A549 (cell line): ENCODE data around the gene PCNP. TPM values are rescaled to one million over a fixed set of nuclear protein-coding genes. Genes with fewer than 3 reads are reported as not detected.

Source experiments
- ATAC-seq, 2 experiments: fragments of 200-7000 bp in 1 of 2; fragments of >200 bp in 1 of 2; cut with Nextera tagmentation in 1 of 2; cut with Tn5 transposase in 1 of 2; 3 replicates each; pipeline versions ENCODE4 v1.8.0 to v1.9.1; 2018 to 2020; ENCODE audit warnings: mild to moderate bottlenecking in 1 of 2, moderate library complexity in 1 of 2
- CTCF ChIA-PET: fragments of 300-600 bp; sonication (Branson Sonifier 250); formaldehyde crosslinking; extraction: SDS; loops from one replicate; lab custom pipeline; 2021; ENCODE audit warnings: antibody characterized with exemption, inconsistent platforms; lab: Yijun Ruan, JAX
- POLR2A ChIA-PET: fragments of 350-600 bp; formaldehyde crosslinking; extraction: SDS; loops from one replicate; lab custom pipeline; 2021; ENCODE audit warnings: antibody characterized with exemption, inconsistent platforms; lab: Yijun Ruan, JAX
- DNase-seq, 2 experiments: peaks; one replicate each; pipeline versions ENCODE4 v3.0.0 to v3.0.0-alpha.2; 2011 to 2016; ENCODE audit warnings: low read depth in 1 of 2, low spot score in 1 of 2
- FAIRE-seq: peaks from 2 replicates; lab custom pipeline; 2011; peaks lifted over from hg19 to GRCh38; lab: Jason Lieb, UNC
- H3K27ac ChIP-seq, 2 experiments: fragments of >200 bp; sonication (Bioruptor Twin); formaldehyde crosslinking; 3 replicates each; pipeline ENCODE4 v1.5.1; 2016 to 2017
- H3K4me1 ChIP-seq: fragments of >200 bp; sonication (Bioruptor Twin); formaldehyde crosslinking; 3 replicates; pipeline ENCODE4 v1.6.1; 2016
- H3K4me2 ChIP-seq: fragments of >200 bp; sonication (Bioruptor Twin); formaldehyde crosslinking; 3 replicates; pipeline ENCODE4 v1.6.1; 2016
- H3K4me3 ChIP-seq: fragments of >200 bp; sonication (Bioruptor Twin); formaldehyde crosslinking; 3 replicates; pipeline ENCODE4 v1.5.1; 2016
- H3K9me3 ChIP-seq: fragments of >200 bp; sonication (Bioruptor Twin); formaldehyde crosslinking; 3 replicates; pipeline ENCODE4 v1.6.1; 2016
- ATOH8 ChIP-seq: fragments of 250-450 bp; sonication (Bioruptor Pico); IDR thresholded peaks from 2 replicates; pipeline ENCODE4 v1.5.0; 2020; ENCODE audit warnings: low read depth, mild to moderate bottlenecking, moderate library complexity
- BCL3 ChIP-seq: fragments of >200 bp; sonication (Bioruptor Twin); formaldehyde crosslinking; IDR thresholded peaks from 3 replicates; pipeline ENCODE4 v1.6.1; 2016
- CEBPB ChIP-seq, 2 experiments: fragments of >200 bp in 1 of 2; sonication (Bioruptor Twin) in 1 of 2; formaldehyde crosslinking in 1 of 2; IDR thresholded peaks; 2 replicates each; pipeline ENCODE4 v1.6.1; 2012 to 2016
- EHF ChIP-seq: fragments of 250-450 bp; sonication (Bioruptor Pico); IDR thresholded peaks from 2 replicates; pipeline ENCODE4 v1.5.0; 2020; ENCODE audit warnings: mild to moderate bottlenecking
- EP300 ChIP-seq, 2 experiments: fragments of >200 bp; sonication (Bioruptor Twin); formaldehyde crosslinking; IDR thresholded peaks; 2 replicates in 1 of 2; 3 replicates in 1 of 2; pipeline ENCODE4 v1.6.1; 2016 to 2017
- FOSL2 ChIP-seq, 2 experiments: fragments of 450-650 bp in 1 of 2; fragments of >200 bp in 1 of 2; sonication (Bioruptor Twin) in 1 of 2; formaldehyde crosslinking; IDR thresholded peaks; 2 replicates each; pipeline versions ENCODE4 v1.5.0 to v1.6.1; 2016 to 2020; ENCODE audit warnings: mild to moderate bottlenecking in 1 of 2, moderate library complexity in 1 of 2
- GATA3 ChIP-seq: IDR thresholded peaks from 2 replicates; pipeline ENCODE4 v1.6.1; 2012; ENCODE audit warnings: borderline replicate concordance
- HDAC2 ChIP-seq: fragments of 200-600 bp; sonication (generic); IDR thresholded peaks from 2 replicates; pipeline ENCODE4 v1.6.1; 2016
- HES2 ChIP-seq: fragments of >200 bp; sonication (Bioruptor Twin); formaldehyde crosslinking; IDR thresholded peaks from 2 replicates; pipeline ENCODE4 v1.6.1; 2016
- HEYL ChIP-seq: fragments of 250-450 bp; sonication (Bioruptor Pico); IDR thresholded peaks from 2 replicates; pipeline ENCODE4 v1.8.0; 2021; ENCODE audit warnings: mild to moderate bottlenecking, moderate library complexity
- HOXB13 ChIP-seq: fragments of 250-450 bp; sonication (Bioruptor Pico); IDR thresholded peaks from 2 replicates; pipeline ENCODE4 v1.5.0; 2020; ENCODE audit warnings: low read depth, mild to moderate bottlenecking, moderate library complexity
- JUN ChIP-seq, 2 experiments: fragments of >200 bp; sonication (Bioruptor Twin); formaldehyde crosslinking; IDR thresholded peaks; 2 replicates in 1 of 2; 3 replicates in 1 of 2; pipeline ENCODE4 v1.6.1; 2016 to 2017
- MYC ChIP-seq: IDR thresholded peaks from 2 replicates; pipeline ENCODE4 v1.6.1; 2012; ENCODE audit warnings: mild to moderate bottlenecking, inconsistent platforms, low read length, improper control_type of control experiment, borderline replicate concordance
- NR3C1 ChIP-seq: fragments of >200 bp; sonication (Bioruptor Twin); formaldehyde crosslinking; IDR thresholded peaks from 3 replicates; pipeline ENCODE4 v1.6.1; 2017
- PHF8 ChIP-seq: fragments of 200-600 bp; sonication (generic); IDR thresholded peaks from 2 replicates; pipeline ENCODE4 v1.6.1; 2016; ENCODE audit warnings: low read depth, mild to moderate bottlenecking, antibody characterized with exemption, moderate library complexity, borderline replicate concordance
- POLR2A ChIP-seq: IDR thresholded peaks from 2 replicates; pipeline ENCODE4 v1.6.1; 2012; ENCODE audit warnings: mild to moderate bottlenecking, low read length
- REST ChIP-seq: fragments of 200-600 bp; sonication (generic); IDR thresholded peaks from 2 replicates; pipeline ENCODE4 v1.6.1; 2016; ENCODE audit warnings: antibody characterized with exemption, mild to moderate bottlenecking, moderate library complexity
- ZC3H11A ChIP-seq: fragments of 450-650 bp; IDR thresholded peaks from 2 replicates; pipeline ENCODE4 v1.6.1; 2014; ENCODE audit warnings: antibody characterized with exemption, mild to moderate bottlenecking
- WGBS: methylation state at CpG from one replicate; pipeline ENCODE4 v1.1.6; 2017; ENCODE audit errors: missing lambda C conversion rate; 5-methylcytosine and 5-hydroxymethylcytosine counted together
- polyA plus RNA-seq, 4 experiments: library from polyadenylated mRNA; depleted of rRNA in 3 of 4; stranded (reverse); fragments of >200 nt; fragmentation: RNase III in 1 of 4; extraction: RNeasy Plus Mini Kit Qiagen cat#74134 plus additional on column Dnase treatment in 1 of 4; gene quantifications; 2 replicates in 3 of 4; 3 replicates in 1 of 4; pipeline ENCODE4 v1.2.3, GENCODE V29; 2011 to 2017

Gene PCNP
- polyA plus RNA-seq, 2 of the 4 experiments (the other 2 are of a cell fraction): 114 to 135 TPM

GRCh38 chr3:101571028-101571895 is 2.7 kb upstream of the PCNP start:
- TF ChIP-seq FOSL2 (IDR thresholded peaks at IDR 0.05): no peak
- 0 out of 2 replicates have a peak, but pooled peaks have one; percentile 24 for TF ChIP-seq FOSL2 (CRISPR knock-in tag; IDR thresholded peaks at IDR 0.05)
- no peak for TF ChIP-seq ZC3H11A
- TF ChIP-seq, all 56 proteins: peak for 1
- 30% methylated on average over 9 of the region's 9 CpGs for WGBS
- Histone ChIP-seq H3K4me2 (peak overlapping the region; percentile 34), H3K27ac (0 out of 6 replicates have a peak overlapping the region, but pooled peaks of 1 of the 2 experiments have one; percentile 12), H3K4me3 (no peak overlapping the region), H3K4me1 (peaks cover 23% of the 10 kb centered on the region), H3K9me3 (no peaks in the 10 kb centered on the region)
- ATAC-seq (no peak), FAIRE-seq (no peak), DNase-seq (no peak)
- CTCF ChIA-PET: interaction anchor here (3.0 kb wide), 1 partner anchor 9 kb away, joined by 18 read pairs; the partner anchor contains the start of gene TRMT10C
- POLR2A ChIA-PET: interaction anchor here (0.6 to 2.1 kb wide), 2 partner anchors 10 to 227 kb away, joined by 3 to 7 read pairs; partner anchors contain the start of gene TRMT10C

- FAIRE-seq (no peak), DNase-seq (peak; percentile 28 to 68), ATAC-seq (peak; percentile 78 to 80)
- Histone ChIP-seq H3K4me1 (peaks cover 23% of the 10 kb centered on the region), H3K27ac (peak overlapping the region; percentile 89 to 91), H3K4me3 (peak overlapping the region; percentile 70), H3K9me3 (no peaks in the 10 kb centered on the region), H3K4me2 (peak overlapping the region; percentile 81)
- ChIA-PET CTCF (interaction anchor here (0.7 to 3.0 kb wide), 15 partner anchors 10 to 1174 kb away, joined by 3 to 18 read pairs (median 4); partner anchors contain the start of genes LNP1, TOMM70, TRMT10C and ZBTB11), POLR2A (interaction anchor here (0.6 to 2.2 kb wide), 10 partner anchors 13 to 205 kb away, joined by 3 to 29 read pairs (median 4); partner anchors contain the start of genes NXPE3, RPL24, SENP7 and TRMT10C)
- TF ChIP-seq HEYL (no peak), EP300 (IDR thresholded peaks at IDR 0.05) (no peak), HDAC2 (no peak), MYC (0 out of 2 replicates have a peak, but pooled peaks have one; percentile 1), POLR2A (0 out of 2 replicates have a peak, but pooled peaks have one; percentile 22), PHF8 (0 out of 2 replicates have a peak, but pooled peaks have one; percentile 73), EHF (no peak), CEBPB (IDR thresholded peaks at IDR 0.05) (no peak), GATA3 (no peak), HES2 (no peak), REST (no peak), JUN (IDR thresholded peaks at IDR 0.05) (0 out of 5 replicates have a peak, but pooled peaks of 1 of the 2 experiments have one; percentile 41)
- 2% methylated on average over 21 of the region's 41 CpGs for WGBS
These were observed 570 bp downstream of the PCNP start for GRCh38 chr3:101574388-101575112.

GRCh38 chr3:101577286-101577685 is 3.3 kb downstream of the PCNP start:
- FAIRE-seq (no peak), DNase-seq (no peak), ATAC-seq (no peak)
- 84% methylated on average over 6 of the region's 6 CpGs for WGBS
- Histone ChIP-seq H3K27ac (no peak overlapping the region), H3K4me3 (no peak overlapping the region), H3K4me1 (peaks cover 18% of the 10 kb centered on the region), H3K9me3 (no peaks in the 10 kb centered on the region), H3K4me2 (no peak overlapping the region)
- ChIA-PET POLR2A (no interaction called here), CTCF (interaction anchor here (0.6 to 1.2 kb wide), 3 partner anchors 11 to 100 kb away, joined by 3 to 4 read pairs (median 3); partner anchors contain the start of gene ZBTB11)
- TF ChIP-seq BCL3 (no peak), REST (no peak), ATOH8 (CRISPR knock-in tag) (no peak), HOXB13 (CRISPR knock-in tag) (no peak), NR3C1 (no peak)
